ENCODE measurements around the gene KCNK5.

- no peak for TF ChIP-seq CTCF (IDR thresholded peaks at IDR 0.05)
- no peak for TF ChIP-seq POLR2A (IDR thresholded peaks at IDR 0.05)
- no peak for TF ChIP-seq POLR2AphosphoS5 (IDR thresholded peaks at IDR 0.05)
Observed at GRCh38 chr6:39247667-39248194, 18.5 kb upstream of the KCNK5 start.
